ENCODE results near the gene ENSA. TPM values are rescaled to one million over a fixed set of nuclear protein-coding genes. Genes with fewer than 3 reads are reported as not detected.

ENSA gene
- total and polyA plus RNA-seq, 2 of the 4 experiments (the other 2 are of a cell fraction), result 53.2 to 96.5 TPM

DNA sequence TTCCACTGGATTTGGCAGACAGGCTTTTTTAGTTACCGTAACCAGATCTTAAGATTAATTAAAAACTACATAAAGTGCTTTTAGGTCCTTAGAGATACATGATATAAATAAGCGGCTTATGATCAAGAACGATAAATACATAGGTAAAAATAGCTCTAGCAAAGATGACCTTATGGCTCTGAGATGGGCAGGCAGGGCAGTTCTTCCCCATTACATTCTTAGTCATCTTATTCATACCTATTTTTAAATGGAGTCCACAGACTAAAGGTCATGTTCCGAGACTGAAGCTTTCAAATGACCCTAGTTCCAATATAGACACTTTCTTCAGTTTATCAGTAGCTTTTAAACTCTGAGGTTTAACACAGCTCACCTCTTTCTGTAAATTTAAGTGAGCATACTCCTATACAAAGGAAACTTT lies 54.3 kb downstream of the ENSA start:
- H3K9me3 ChIP-seq (ENCODE audit: control insufficient read depth, insufficient read depth, low read length), result no peaks in the 10 kb centered on the region
- no peak overlapping the region for H4K8ac ChIP-seq (ENCODE audit: low read depth in 2 of 2, low read length in 2 of 2)
- ChIA-PET CTCF (no interaction called here), POLR2A (ENCODE audit: unreplicated experiment) (interaction anchor here (0.6 kb wide), 1 partner anchor 10 kb away, joined by 3 read pairs; no protein-coding TSS in a partner anchor)
- TF ChIP-seq, protein P1, sequence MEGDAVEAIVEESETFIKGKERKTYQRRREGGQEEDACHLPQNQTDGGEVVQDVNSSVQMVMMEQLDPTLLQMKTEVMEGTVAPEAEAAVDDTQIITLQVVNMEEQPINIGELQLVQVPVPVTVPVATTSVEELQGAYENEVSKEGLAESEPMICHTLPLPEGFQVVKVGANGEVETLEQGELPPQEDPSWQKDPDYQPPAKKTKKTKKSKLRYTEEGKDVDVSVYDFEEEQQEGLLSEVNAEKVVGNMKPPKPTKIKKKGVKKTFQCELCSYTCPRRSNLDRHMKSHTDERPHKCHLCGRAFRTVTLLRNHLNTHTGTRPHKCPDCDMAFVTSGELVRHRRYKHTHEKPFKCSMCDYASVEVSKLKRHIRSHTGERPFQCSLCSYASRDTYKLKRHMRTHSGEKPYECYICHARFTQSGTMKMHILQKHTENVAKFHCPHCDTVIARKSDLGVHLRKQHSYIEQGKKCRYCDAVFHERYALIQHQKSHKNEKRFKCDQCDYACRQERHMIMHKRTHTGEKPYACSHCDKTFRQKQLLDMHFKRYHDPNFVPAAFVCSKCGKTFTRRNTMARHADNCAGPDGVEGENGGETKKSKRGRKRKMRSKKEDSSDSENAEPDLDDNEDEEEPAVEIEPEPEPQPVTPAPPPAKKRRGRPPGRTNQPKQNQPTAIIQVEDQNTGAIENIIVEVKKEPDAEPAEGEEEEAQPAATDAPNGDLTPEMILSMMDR (conservative IDR thresholded peaks at IDR 0.05; ENCODE audit: low read depth, low read length), result no peak
- no peak for TF ChIP-seq SMC3 (IDR thresholded peaks at IDR 0.05; ENCODE audit: low read depth, low read length)
- TF ChIP-seq MAZ (IDR thresholded peaks at IDR 0.05; ENCODE audit: borderline replicate concordance, low read depth, low read length), result no peak
- no peak for TF ChIP-seq RCOR1 (IDR thresholded peaks at IDR 0.05; ENCODE audit: insufficient replicate concordance, low read length)
- TF ChIP-seq CHD1 (IDR thresholded peaks at IDR 0.05; ENCODE audit: low read depth, low read length), result no peak
- TF ChIP-seq, protein P2, sequence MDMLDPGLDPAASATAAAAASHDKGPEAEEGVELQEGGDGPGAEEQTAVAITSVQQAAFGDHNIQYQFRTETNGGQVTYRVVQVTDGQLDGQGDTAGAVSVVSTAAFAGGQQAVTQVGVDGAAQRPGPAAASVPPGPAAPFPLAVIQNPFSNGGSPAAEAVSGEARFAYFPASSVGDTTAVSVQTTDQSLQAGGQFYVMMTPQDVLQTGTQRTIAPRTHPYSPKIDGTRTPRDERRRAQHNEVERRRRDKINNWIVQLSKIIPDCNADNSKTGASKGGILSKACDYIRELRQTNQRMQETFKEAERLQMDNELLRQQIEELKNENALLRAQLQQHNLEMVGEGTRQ (IDR thresholded peaks at IDR 0.05; ENCODE audit: low read depth, low read length), result 0 out of 2 replicates have a peak, but pooled peaks have one; percentile 1
- TF ChIP-seq CEBPB (IDR thresholded peaks at IDR 0.05; ENCODE audit: low read depth, low read length), result no peak
- TF ChIP-seq MXI1 (IDR thresholded peaks at IDR 0.05; ENCODE audit: borderline replicate concordance, low read depth, low read length), result no peak
- no peak for TF ChIP-seq RAD21 (IDR thresholded peaks at IDR 0.05; ENCODE audit: low read length)
- no peak for TF ChIP-seq BHLHE40 (IDR thresholded peaks at IDR 0.05; ENCODE audit: low read depth, low read length)
- no peak for TF ChIP-seq MAFK (IDR thresholded peaks at IDR 0.05; ENCODE audit: low read depth, low read length)
- peak; percentile 31; the same call in 1 of the 2 replicates for TF ChIP-seq POLR2A (IDR thresholded peaks at IDR 0.05; ENCODE audit: low read depth, low read length)
- no peak for TF ChIP-seq FOS (IDR thresholded peaks at IDR 0.05; ENCODE audit: low read depth, low read length)
- no peak for TF ChIP-seq NFE2L2 (IDR thresholded peaks at IDR 0.05; ENCODE audit: low read depth, low read length)
- TF ChIP-seq, protein P3, sequence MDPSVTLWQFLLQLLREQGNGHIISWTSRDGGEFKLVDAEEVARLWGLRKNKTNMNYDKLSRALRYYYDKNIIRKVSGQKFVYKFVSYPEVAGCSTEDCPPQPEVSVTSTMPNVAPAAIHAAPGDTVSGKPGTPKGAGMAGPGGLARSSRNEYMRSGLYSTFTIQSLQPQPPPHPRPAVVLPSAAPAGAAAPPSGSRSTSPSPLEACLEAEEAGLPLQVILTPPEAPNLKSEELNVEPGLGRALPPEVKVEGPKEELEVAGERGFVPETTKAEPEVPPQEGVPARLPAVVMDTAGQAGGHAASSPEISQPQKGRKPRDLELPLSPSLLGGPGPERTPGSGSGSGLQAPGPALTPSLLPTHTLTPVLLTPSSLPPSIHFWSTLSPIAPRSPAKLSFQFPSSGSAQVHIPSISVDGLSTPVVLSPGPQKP (IDR thresholded peaks at IDR 0.05; ENCODE audit: borderline replicate concordance, low read depth, low read length), result no peak
- no peak for TF ChIP-seq RFX5 (IDR thresholded peaks at IDR 0.05; ENCODE audit: low read depth, low read length)
- in situ Hi-C loops (cut with MboI; ENCODE audit: low sequenced_read_pairs) (loop anchor here (5.0 kb wide), 1 partner anchor 37 kb away; no protein-coding TSS in a partner anchor), dilution Hi-C loops (cut with HindIII; ENCODE audit: low sequenced_read_pairs, unreplicated experiment) (no loop called here), intact Hi-C loops (cut with micrococcal nuclease) (no loop called here)
- H3K4me3 ChIP-seq (ENCODE audit: insufficient read depth, low read depth, low read length), result peak overlapping the region; percentile 93; the same call in 1 of the 2 replicates
- H3K4me2 ChIP-seq (ENCODE audit: low read depth, low read length), result peak overlapping the region; percentile 99
- H3K4ac ChIP-seq (ENCODE audit: low read depth, low read length), result no peak overlapping the region
- H3K23ac ChIP-seq (ENCODE audit: low read depth, low read length), result no peak overlapping the region; the same call in 1 of the 2 replicates
- WGBS, 2 experiments (ENCODE audit: extremely low coverage in 2 of 2, insufficient read length in 1 of 2), result no CpG with 5 or more reads among the region's 4 CpGs
- no peaks in the 10 kb centered on the region for H3K27me3 ChIP-seq (ENCODE audit: control insufficient read depth, insufficient read depth, low read length)
- H2AFZ ChIP-seq (replicated peaks; ENCODE audit: low read length, poor library complexity), result no peak overlapping the region
- no TSS peak for BruUV-seq (replicated peaks)
- H3K4me1 ChIP-seq (ENCODE audit: control insufficient read depth, insufficient read depth, low read length), result peaks cover 10% of the 10 kb centered on the region
- H3K27ac ChIP-seq (ENCODE audit: insufficient read depth, low read length), result no peak overlapping the region
- H2AK9ac ChIP-seq (replicated peaks; ENCODE audit: low read depth, low read length, poor library complexity), result no peak overlapping the region
- H2BK5ac ChIP-seq (ENCODE audit: low read depth, low read length, poor library complexity, severe bottlenecking), result peak overlapping the region; percentile 49
- no peak overlapping the region for H4K91ac ChIP-seq (ENCODE audit: insufficient read depth, low read depth, low read length)
- no peak overlapping the region for H2BK15ac ChIP-seq (ENCODE audit: low read depth, low read length)
- H3K9me1 ChIP-seq (ENCODE audit: insufficient read depth, low read length), result peaks cover 9% of the 10 kb centered on the region
- ATAC-seq (ENCODE audit: low read depth) (no peak), DNase-seq (no peak)
- H3K9ac ChIP-seq (ENCODE audit: low read depth, low read length), result no peak overlapping the region
- peaks cover 3 to 23% of the 10 kb centered on the region in 2 experiments; a peak in 3 of 4 replicates for H3K79me1 ChIP-seq (ENCODE audit: low read depth in 1 of 2, low read length in 2 of 2)
- peaks cover 55% of the 10 kb centered on the region for H3K36me3 ChIP-seq (ENCODE audit: control insufficient read depth, insufficient read depth, low read length)
- no peak overlapping the region for H2BK20ac ChIP-seq (ENCODE audit: low read depth, low read length)
- no peak overlapping the region for H3K14ac ChIP-seq (replicated peaks; ENCODE audit: low read depth, low read length)
- H3K18ac ChIP-seq (ENCODE audit: low read depth, low read length), result no peak overlapping the region
- H2AK5ac ChIP-seq (ENCODE audit: low read depth, low read length), result no peak overlapping the region
- peaks cover 93% of the 10 kb centered on the region for H4K20me1 ChIP-seq (ENCODE audit: insufficient read depth, low read length)
- no peak overlapping the region for H2BK120ac ChIP-seq (ENCODE audit: low read depth, low read length)
- no peak overlapping the region for H3K56ac ChIP-seq (ENCODE audit: extremely low read depth, insufficient read depth, low read length)
- no peak overlapping the region for H4K5ac ChIP-seq (ENCODE audit: low read depth, low read length)
